HG02642 (cell line): ENCODE results near the gene COPG2.
"Not testable (repeated sequence)": the region's sequence is repeated elsewhere in the genome, so short reads cannot be mapped to it uniquely, and the experiment has no call there.

Experiments used
- ATAC-seq: cut with Tn5 transposase; IDR thresholded peaks from one replicate; pipeline ENCODE4 v1.9.1; 2021; ENCODE audit warnings: mild to moderate bottlenecking; ENCODE audit not compliant: unreplicated experiment, poor library complexity

Gene COPG2

DNA sequence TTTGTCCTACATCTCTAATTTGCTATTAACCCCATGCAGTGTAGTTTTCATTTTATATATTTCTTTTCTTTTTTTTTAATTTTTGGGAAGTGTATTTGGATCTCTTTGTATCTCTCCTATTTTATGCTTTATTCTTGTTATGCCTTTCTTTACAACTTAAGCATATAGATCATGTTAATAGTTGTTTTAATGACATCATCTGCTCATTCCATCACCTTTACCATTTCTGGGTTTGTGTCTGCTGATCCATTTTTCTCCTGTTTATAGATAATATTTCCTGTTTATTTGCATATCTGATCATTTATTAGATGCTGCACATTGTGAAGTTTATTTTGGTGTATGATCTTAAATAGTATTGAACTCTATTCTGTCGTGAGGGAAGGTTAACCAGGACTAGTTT, 13.7 kb downstream of the COPG2 start:
- ATAC-seq: no peak

DNA sequence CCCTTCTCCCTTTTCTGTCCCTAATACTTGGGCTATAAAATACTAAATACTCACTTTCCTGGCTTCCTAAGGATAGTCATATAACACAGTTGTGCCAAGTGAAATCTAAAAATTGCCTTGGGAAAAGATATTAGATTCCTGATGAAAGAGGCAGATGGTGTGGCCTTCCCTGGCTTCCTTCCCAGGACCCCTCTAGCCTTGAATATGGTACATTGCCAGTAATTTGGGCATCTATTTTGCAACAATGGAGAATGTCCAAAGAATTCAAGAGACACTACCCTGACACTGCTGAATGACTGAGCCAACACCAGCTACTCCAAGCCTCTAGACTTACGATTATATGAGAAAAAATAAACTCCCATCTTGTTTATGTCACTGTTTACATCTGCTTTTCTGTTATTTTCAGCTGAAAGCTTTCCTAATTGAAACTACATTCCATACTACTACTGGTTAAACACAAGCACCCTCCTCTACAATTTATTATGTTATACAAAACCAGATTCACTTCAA, 17.9 kb downstream of the COPG2 start:
- no peak for ATAC-seq

- ATAC-seq: peak; percentile 61
These were observed 19.4 kb downstream of the COPG2 start for GRCh38 chr7:130649004-130649790.

- no peak for ATAC-seq
These were observed 20.0 kb downstream of the COPG2 start for GRCh38 chr7:130648580-130648979.

DNA sequence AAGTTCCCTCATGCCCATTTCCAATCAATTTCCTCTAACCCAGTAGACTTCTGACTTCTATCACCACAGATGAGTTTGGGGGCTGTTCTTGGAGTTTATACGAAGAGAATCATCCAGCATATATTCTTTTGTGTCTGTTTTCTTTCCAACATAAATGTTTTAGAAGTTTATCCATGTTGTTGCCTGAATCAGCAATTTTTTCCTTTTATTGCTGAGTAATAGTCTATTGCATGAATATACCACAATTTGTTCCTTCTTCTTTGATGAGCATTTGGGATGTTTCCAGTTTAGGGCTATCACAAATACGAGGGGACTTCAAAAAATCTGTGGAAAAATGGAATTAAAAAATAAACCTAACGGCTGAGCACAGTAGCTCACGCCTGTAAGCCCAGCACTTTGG, 26.2 kb downstream of the COPG2 start:
- ATAC-seq: no peak

DNA sequence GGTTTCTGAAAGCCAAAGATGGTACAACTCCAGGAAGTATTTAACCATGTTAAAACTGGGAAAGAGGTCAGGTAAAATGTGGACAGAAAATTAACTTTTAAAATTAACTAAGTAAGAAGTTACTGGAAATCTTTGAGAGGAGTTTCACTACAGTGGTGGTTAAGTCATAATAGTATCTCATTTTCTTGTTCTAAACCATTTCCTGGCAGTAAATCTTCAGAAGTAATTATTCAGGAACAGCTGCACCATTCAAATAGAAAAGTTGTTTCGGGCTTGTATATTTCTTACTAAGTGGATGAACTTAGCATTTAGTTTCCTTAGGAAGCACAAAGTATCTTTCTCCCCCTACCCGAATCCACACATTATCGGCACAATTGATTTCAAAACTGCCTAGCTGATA, 27.1 kb downstream of the COPG2 start:
- no peak for ATAC-seq

- ATAC-seq: no peak
These were observed 27.5 kb downstream of the COPG2 start for GRCh38 chr7:130641040-130641439.

DNA sequence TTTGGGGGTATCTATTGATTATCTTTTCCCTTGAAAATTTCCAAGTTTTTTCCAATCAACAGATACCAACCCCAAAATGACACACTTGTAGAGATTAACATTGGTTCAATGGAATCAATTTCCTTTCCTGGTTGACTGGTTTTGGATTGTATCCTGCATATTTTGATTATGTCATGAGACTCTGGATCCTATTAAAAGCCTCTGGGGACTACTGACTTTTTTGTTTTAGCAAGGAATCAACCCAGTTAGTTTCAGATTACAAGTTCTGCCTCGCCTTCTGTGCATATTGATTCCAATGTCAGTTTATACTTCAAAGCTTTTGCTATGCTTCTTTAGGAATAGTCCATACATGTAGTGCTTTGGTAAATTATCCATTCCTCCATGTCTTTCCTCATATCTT, 29.2 kb downstream of the COPG2 start:
- ATAC-seq: no peak

DNA sequence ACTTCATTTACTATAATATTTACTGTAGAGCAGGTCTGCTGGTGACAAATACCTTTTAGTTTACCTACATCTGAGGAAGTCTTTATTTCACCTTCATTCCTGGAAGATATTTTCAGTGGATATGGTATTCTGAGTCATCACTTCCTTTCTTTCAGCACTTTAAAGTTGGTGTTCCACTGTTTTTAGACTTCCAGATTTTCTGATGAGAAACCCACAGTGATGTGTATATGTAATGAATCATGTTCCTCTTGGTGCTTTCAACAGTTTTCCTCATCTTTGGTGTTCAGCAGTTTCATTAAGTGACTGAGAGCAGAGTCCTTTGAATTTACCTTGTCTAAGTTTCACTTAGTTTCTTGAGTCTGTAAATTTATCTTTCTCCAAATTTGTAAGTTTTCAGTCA, 36.4 kb downstream of the COPG2 start:
- no peak for ATAC-seq

DNA sequence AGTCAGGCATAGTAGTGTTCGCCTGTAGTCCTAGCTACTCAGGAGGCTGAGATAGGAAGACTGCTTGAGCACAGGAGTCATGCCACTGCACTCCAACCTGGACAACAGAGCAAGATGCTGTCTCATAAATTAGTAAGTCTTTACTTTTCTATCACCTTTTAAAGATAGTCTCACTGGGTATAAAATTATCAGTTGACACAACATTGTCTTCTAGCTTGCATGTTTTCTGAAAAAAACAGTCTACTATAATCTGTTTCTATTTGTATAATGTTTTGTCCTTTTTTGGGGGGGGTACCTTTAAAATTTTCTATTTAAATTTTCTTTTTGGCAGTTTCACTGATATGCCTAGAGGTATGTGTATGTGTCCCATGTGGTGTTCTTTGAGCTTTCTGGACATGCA, 39.6 kb downstream of the COPG2 start:
- no peak for ATAC-seq

DNA sequence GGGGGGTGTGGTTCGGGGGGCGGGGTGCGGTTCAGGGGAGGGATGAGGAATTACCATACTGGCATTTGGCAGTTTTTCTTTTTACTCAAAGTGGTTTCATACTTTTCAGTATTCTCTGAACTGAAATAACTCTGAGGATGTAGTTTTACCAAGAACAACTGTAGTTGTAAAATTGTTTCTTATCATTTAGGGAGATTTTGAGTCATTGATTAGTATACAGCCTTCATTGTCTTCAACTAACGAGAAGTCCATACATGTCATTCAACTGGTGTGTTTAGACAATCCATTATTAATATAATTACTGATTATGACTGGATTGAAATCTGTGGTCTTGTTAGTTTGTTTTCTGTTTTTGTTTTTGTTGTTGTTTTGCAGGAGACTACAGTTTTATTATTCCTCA, 40.8 kb downstream of the COPG2 start:
- ATAC-seq: no peak

GRCh38 chr7:130622866-130623265, 45.7 kb downstream of the COPG2 start:
- no peak for ATAC-seq

- no peak for ATAC-seq
These were observed 53.0 kb downstream of the COPG2 start for GRCh38 chr7:130615583-130615982.

GRCh38 chr7:130614449-130614848, 54.1 kb downstream of the COPG2 start:
- ATAC-seq: no peak

GRCh38 chr7:130611218-130611617, 57.3 kb downstream of the COPG2 start:
- no peak for ATAC-seq

- not testable (repeated sequence) for ATAC-seq
These were observed 61.5 kb downstream of the COPG2 start for GRCh38 chr7:130607066-130607465.

DNA sequence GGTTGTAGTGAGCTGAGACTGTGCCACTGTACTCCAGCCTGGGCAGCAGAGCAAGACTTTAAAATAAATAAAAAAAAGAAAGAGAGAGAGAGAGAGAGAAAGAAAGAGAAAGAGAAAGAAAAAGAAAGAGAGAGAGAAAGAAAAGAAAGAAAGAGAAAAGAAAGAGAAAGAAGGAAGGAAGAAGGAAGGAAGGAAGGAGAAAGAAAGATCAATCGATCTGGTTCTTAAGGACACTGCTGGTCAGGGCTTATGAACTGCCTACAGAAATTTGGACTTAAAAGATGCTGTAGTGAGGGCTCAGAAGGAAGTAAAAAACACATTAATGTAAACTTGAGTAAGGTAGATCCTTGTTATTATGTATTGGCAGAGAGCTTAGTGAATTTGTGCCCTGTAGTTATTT, 62.4 kb downstream of the COPG2 start:
- no peak for ATAC-seq

DNA sequence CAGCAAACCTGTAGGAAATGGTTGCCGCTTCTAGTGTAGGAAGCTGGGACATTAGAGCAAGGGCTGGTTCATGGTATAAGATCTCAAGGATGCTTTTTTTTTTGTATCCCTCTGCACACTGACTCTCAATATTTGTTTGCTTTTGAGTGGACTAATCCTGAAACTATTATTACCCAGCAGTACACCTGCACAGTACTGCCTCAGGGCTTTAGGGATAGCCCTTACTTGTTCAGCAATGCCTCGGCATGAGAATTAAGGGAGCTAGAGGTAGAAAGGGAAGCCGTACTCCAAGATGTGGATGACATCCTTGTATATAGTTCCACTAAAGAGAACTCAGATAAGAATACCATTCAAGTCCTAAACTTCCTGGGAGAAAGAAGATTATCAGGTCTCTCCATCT, 70.5 kb downstream of the COPG2 start:
- no peak for ATAC-seq

- ATAC-seq: no peak
These were observed 72.6 kb downstream of the COPG2 start for GRCh38 chr7:130595986-130596385.

DNA sequence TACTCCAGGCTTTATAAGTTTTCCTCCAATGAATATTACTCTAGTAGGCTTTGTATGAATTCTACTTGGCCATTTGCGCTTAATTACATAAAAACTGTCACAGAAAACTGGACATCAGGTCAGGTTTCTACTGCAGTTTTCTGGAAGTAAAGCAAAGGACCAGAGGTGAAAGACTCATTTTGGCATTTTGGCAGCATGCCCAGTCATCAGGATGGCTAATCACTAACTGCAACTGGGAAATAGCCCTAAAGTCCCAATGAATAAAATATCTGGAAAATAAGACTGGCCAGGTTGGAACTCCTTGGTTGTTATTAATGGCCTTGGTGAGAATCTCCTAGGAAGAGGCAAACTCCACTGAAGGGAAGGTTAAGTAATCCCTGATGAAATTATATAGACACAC, 75.5 kb downstream of the COPG2 start:
- ATAC-seq: no peak

DNA sequence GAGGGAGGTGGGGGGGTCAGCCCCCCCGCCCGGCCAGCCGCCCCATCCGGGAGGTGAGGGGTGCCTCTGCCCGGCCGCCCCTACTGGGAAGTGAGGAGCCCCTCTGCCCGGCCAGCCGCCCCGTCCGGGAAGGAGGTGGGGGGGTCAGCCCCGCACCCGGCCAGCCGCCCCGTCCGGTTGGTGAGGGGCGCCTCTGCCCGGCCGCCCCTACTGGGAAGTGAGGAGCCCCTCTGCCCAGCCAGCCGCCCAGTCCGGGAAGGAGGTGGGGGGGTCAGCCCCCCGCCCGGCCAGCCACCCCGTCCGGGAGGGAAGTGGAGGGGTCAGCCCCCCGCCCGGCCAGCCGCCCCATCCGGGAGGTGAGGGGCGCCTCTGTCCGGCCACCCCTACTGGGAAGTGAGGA, 77.1 kb downstream of the COPG2 start:
- ATAC-seq: not testable (repeated sequence)

GRCh38 chr7:130585932-130586331, 82.6 kb downstream of the COPG2 start:
- ATAC-seq: not testable (repeated sequence)
